ENCODE measurements around the gene MYH6. TPM values are rescaled to one million over a fixed set of nuclear protein-coding genes. Genes with fewer than 3 reads are reported as not detected.

Gene MYH6
- total RNA-seq, 1 donor: not detected

GRCh38 chr14:23358553-23359166, 49.4 kb downstream of the MYH6 start:
- no peak overlapping the region for H2AFZ ChIP-seq (ENCODE audit: low read length)
- no peaks in the 10 kb centered on the region for H3K9me3 ChIP-seq (ENCODE audit: low read depth, low read length)
- no peak for TF ChIP-seq CTCF (IDR thresholded peaks at IDR 0.05; ENCODE audit: extremely low read depth, low read depth, low read length)
- H4K20me1 ChIP-seq (ENCODE audit: insufficient read depth, low read length): no peaks in the 10 kb centered on the region
- H3K36me3 ChIP-seq (ENCODE audit: insufficient read depth, low read length): peaks cover 12% of the 10 kb centered on the region
- peaks cover 5% of the 10 kb centered on the region for H3K4me1 ChIP-seq (ENCODE audit: insufficient read depth, low read length)
- no peaks in the 10 kb centered on the region for H3K27me3 ChIP-seq (ENCODE audit: insufficient read depth, low read length)
- H3K4me2 ChIP-seq (ENCODE audit: insufficient read depth, low read length): no peak overlapping the region
- H3K79me2 ChIP-seq (ENCODE audit: insufficient read depth, low read length): no peaks in the 10 kb centered on the region
- H3K27ac ChIP-seq (ENCODE audit: low read depth, low read length): no peak overlapping the region
- peak; percentile 66 for DNase-seq (ENCODE audit: insufficient read length, low spot score, missing footprints)
- H3K4me3 ChIP-seq (ENCODE audit: insufficient read depth, low read length): no peak overlapping the region

DNA sequence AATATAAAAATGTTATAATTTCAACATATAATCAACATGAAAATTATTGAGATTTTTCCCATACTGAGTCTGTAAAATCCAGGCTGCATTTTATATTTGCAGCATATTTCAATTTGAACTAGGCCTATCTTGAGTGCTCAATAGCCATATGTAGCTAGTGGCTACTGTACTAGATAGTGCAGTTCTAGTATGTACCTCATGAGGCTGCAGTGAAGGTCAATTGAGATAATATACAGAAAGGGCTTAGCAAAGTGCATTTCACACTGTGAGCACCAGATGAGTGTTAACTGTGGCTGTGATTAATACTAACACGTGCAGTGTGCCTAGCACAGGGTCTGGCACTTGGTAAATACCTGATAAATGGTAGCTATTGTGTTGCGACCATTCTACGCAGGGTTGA, 50.0 kb downstream of the MYH6 start:
- no peak overlapping the region for H3K4me2 ChIP-seq (ENCODE audit: insufficient read depth, low read length)
- H3K79me2 ChIP-seq (ENCODE audit: insufficient read depth, low read length): no peaks in the 10 kb centered on the region
- H4K20me1 ChIP-seq (ENCODE audit: insufficient read depth, low read length): no peaks in the 10 kb centered on the region
- H3K36me3 ChIP-seq (ENCODE audit: insufficient read depth, low read length): peaks cover 12% of the 10 kb centered on the region
- no peak overlapping the region for H2AFZ ChIP-seq (ENCODE audit: low read length)
- TF ChIP-seq CTCF (IDR thresholded peaks at IDR 0.05; ENCODE audit: extremely low read depth, low read depth, low read length): no peak
- H3K27me3 ChIP-seq (ENCODE audit: insufficient read depth, low read length): no peaks in the 10 kb centered on the region
- DNase-seq (ENCODE audit: insufficient read length, low spot score, missing footprints): peak; percentile 67
- no peak overlapping the region for H3K27ac ChIP-seq (ENCODE audit: low read depth, low read length)
- no peaks in the 10 kb centered on the region for H3K9me3 ChIP-seq (ENCODE audit: low read depth, low read length)
- peaks cover 6% of the 10 kb centered on the region for H3K4me1 ChIP-seq (ENCODE audit: insufficient read depth, low read length)
- H3K4me3 ChIP-seq (ENCODE audit: insufficient read depth, low read length): no peak overlapping the region

DNA sequence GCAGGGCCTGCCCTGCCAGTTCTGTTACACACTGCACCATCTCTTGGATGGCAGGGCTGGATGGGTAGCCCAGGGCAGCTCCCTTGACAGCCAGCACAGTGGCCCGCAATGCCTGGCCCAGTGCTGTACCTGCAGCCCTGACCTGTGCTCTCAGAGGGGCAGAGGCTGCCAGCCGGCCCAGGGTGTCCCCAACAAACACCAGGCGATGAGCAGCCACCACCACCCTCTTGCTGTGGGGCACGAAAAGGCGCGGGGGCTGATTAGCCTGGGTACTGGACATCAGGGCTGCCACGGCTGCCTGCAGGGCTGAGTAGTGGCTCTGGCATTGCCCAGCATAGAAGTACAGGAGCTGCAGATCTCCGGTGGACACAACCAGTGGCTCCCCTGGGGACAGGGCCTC, 50.8 kb downstream of the MYH6 start:
- DNase-seq (ENCODE audit: insufficient read length, low spot score, missing footprints): peak; percentile 52
- Histone ChIP-seq H3K27ac (ENCODE audit: low read depth, low read length) (no peak overlapping the region), H3K27me3 (ENCODE audit: insufficient read depth, low read length) (no peaks in the 10 kb centered on the region), H4K20me1 (ENCODE audit: insufficient read depth, low read length) (no peaks in the 10 kb centered on the region), H3K4me2 (ENCODE audit: insufficient read depth, low read length) (no peak overlapping the region), H3K36me3 (ENCODE audit: insufficient read depth, low read length) (peaks cover 12% of the 10 kb centered on the region), H3K4me1 (ENCODE audit: insufficient read depth, low read length) (peaks cover 5% of the 10 kb centered on the region), H3K4me3 (ENCODE audit: insufficient read depth, low read length) (no peak overlapping the region), H3K9me3 (ENCODE audit: low read depth, low read length) (no peaks in the 10 kb centered on the region), H2AFZ (ENCODE audit: low read length) (no peak overlapping the region), H3K79me2 (ENCODE audit: insufficient read depth, low read length) (no peaks in the 10 kb centered on the region)
- TF ChIP-seq CTCF (IDR thresholded peaks at IDR 0.05; ENCODE audit: extremely low read depth, low read depth, low read length): no peak

DNA sequence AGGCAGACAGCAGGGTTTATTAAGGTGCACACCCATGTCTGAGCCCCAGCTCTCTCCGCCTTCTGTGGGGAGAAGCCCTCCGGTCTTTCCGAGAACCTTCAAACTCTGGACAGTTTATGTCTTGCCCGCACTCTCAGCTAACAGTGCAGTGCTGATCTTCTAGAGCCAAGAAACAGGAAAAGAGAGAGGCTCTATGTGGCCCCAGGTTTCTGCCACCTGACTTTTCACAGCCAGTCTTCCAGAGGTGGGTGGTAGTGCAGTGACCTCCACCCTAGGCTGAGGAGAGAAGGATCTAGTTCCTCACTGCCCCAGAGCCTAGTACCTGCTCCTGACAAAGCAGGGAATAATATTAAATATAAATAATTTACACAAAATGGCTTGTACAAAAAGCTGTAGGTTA, 51.4 kb downstream of the MYH6 start:
- H2AFZ ChIP-seq (ENCODE audit: low read length): no peak overlapping the region
- no peak overlapping the region for H3K4me2 ChIP-seq (ENCODE audit: insufficient read depth, low read length)
- H4K20me1 ChIP-seq (ENCODE audit: insufficient read depth, low read length): no peaks in the 10 kb centered on the region
- H3K4me1 ChIP-seq (ENCODE audit: insufficient read depth, low read length): peaks cover 7% of the 10 kb centered on the region
- H3K9me3 ChIP-seq (ENCODE audit: low read depth, low read length): no peaks in the 10 kb centered on the region
- H3K27ac ChIP-seq (ENCODE audit: low read depth, low read length): no peak overlapping the region
- H3K27me3 ChIP-seq (ENCODE audit: insufficient read depth, low read length): no peaks in the 10 kb centered on the region
- peak; percentile 58 for DNase-seq (ENCODE audit: insufficient read length, low spot score, missing footprints)
- no peaks in the 10 kb centered on the region for H3K79me2 ChIP-seq (ENCODE audit: insufficient read depth, low read length)
- H3K36me3 ChIP-seq (ENCODE audit: insufficient read depth, low read length): peaks cover 12% of the 10 kb centered on the region
- TF ChIP-seq CTCF (IDR thresholded peaks at IDR 0.05; ENCODE audit: extremely low read depth, low read depth, low read length): no peak
- no peak overlapping the region for H3K4me3 ChIP-seq (ENCODE audit: insufficient read depth, low read length)
